ENCODE data around the gene NUDT3. TPM values are rescaled to one million over a fixed set of nuclear protein-coding genes. Genes with fewer than 3 reads are reported as not detected.

NUDT3 gene
- total and polyA plus RNA-seq, 2 experiments from 2014 or later, result 12.1 to 31.1 TPM

- no peak for DNase-seq (ENCODE audit: low spot score)
- Histone ChIP-seq H3K27me3 (ENCODE audit: insufficient read depth) (no peaks in the 10 kb centered on the region), H4K20me1 (replicated peaks; ENCODE audit: insufficient read depth) (peaks cover 17% of the 10 kb centered on the region; the same call in 1 of the 2 replicates), H3K27ac (ENCODE audit: low read depth) (no peak overlapping the region), H3F3A (replicated peaks; ENCODE audit: low read depth) (no peaks in the 10 kb centered on the region), H3K9me2 (ENCODE audit: insufficient read depth) (no peaks in the 10 kb centered on the region), H3K4me1 (ENCODE audit: insufficient read depth) (peaks cover 4% of the 10 kb centered on the region; the same call in 1 of the 2 replicates), H3K79me2 (replicated peaks; ENCODE audit: insufficient read depth) (peaks cover 35% of the 10 kb centered on the region), H2AFZ (no peak overlapping the region), H3K36me3 (ENCODE audit: insufficient read depth) (no peaks in the 10 kb centered on the region), H3K4me3 (no peak overlapping the region), H3K4me2 (no peak overlapping the region)
- Mint-ChIP-seq H3K4me1 (peaks cover 4% of the 10 kb centered on the region), H3K27ac (no peak overlapping the region), H3K4me3 (no peak overlapping the region), H3K27me3 (ENCODE audit: insufficient read depth, low read depth, poor library complexity) (peaks cover 4% of the 10 kb centered on the region), H3K9me3 (no peaks in the 10 kb centered on the region), H3K36me3 (ENCODE audit: low read depth) (no peaks in the 10 kb centered on the region)
- TF ChIP-seq POLR2AphosphoS5 (IDR thresholded peaks at IDR 0.05; ENCODE audit: low read depth), result no peak
- no peak for TF ChIP-seq STAT1 (IDR thresholded peaks at IDR 0.05; ENCODE audit: unreplicated experiment)
- no peak for TF ChIP-seq CTCF (conservative IDR thresholded peaks at IDR 0.05; ENCODE audit: low read depth in 2 of 2)
- no peak for TF ChIP-seq EZH2 (IDR thresholded peaks at IDR 0.05; ENCODE audit: low read depth, unreplicated experiment)
- no peak for TF ChIP-seq ZNF331 (CRISPR knock-in tag; IDR thresholded peaks at IDR 0.05; ENCODE audit: low read depth)
- TF ChIP-seq ETS1 (IDR thresholded peaks at IDR 0.05), result no peak
- TF ChIP-seq ZNF462 (CRISPR knock-in tag; IDR thresholded peaks at IDR 0.05), result no peak
- no peak for TF ChIP-seq JUNB (IDR thresholded peaks at IDR 0.05; ENCODE audit: unreplicated experiment)
- TF ChIP-seq CREB1 (CRISPR knock-in tag; IDR thresholded peaks at IDR 0.05; ENCODE audit: low read depth), result no peak
- TF ChIP-seq ZNF114 (CRISPR knock-in tag; IDR thresholded peaks at IDR 0.05), result no peak
- no peak for TF ChIP-seq NANOG (IDR thresholded peaks at IDR 0.05; ENCODE audit: borderline replicate concordance)
- TF ChIP-seq REST (IDR thresholded peaks at IDR 0.05; ENCODE audit: unreplicated experiment), result no peak
- no peak for TF ChIP-seq EZH2phosphoT487 (IDR thresholded peaks at IDR 0.05; ENCODE audit: unreplicated experiment)
- ATAC-seq, result no peak
Measured at GRCh38 chr6:34305497-34305896, 87.0 kb downstream of the NUDT3 start.
